ENCODE data around the gene ADAMTSL1. TPM values are rescaled to one million over a fixed set of nuclear protein-coding genes. Genes with fewer than 3 reads are reported as not detected.

Gene ADAMTSL1
- total and polyA plus RNA-seq, 9 of the 15 experiments (the other 6 are each of a cell fraction or from before 2014, with no cell fraction given), result 0.01 TPM; not detected in 8

DNA sequence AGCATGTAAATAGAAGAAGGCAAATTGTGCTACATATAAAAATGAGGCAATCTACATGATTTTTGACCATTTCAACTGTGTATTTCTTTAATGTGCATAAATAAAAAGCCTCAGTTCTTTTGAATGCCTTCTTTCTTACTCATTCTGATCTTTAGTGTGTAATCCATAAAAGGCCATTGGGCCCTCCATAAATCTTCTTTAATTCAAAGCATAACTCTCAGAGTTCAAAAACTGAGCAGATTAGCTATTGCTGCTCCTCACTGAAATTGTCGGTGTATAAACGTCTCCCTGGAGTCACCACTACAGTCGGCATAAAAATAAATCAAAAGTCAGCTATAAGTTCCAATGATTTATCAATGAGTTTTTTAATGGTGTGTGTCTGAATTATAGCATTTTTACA, 45.3 kb upstream of the ADAMTSL1 start:
- 0% methylated on average over 3 of the region's 3 CpGs for WGBS (ENCODE audit: insufficient coverage, low coverage, missing lambda C conversion rate)
- no TSS peak for BruUV-seq (replicated peaks)
- no peaks in the 10 kb centered on the region for H3K9me1 ChIP-seq (ENCODE audit: control insufficient read depth, insufficient read depth, low read length)
- no peaks in the 10 kb centered on the region for H3K36me3 ChIP-seq (ENCODE audit: control insufficient read depth, insufficient read depth, low read length)
- no peak overlapping the region for H2AFZ ChIP-seq (ENCODE audit: low read depth, low read length)
- DNase-seq (ENCODE audit: extremely low read depth in 1 of 4, low spot score in 3 of 4), result no peak
- H3K27me3 ChIP-seq (ENCODE audit: control insufficient read depth in 2 of 2, insufficient read depth in 2 of 2, low read length in 2 of 2), result no peaks in the 10 kb centered on the region
- H3K9me3 ChIP-seq (replicated peaks; ENCODE audit: control insufficient read depth, insufficient read depth, low read depth, low read length), result no peaks in the 10 kb centered on the region
- H3K9ac ChIP-seq (ENCODE audit: insufficient read depth in 1 of 2, low read depth in 2 of 2, low read length in 2 of 2), result no peak overlapping the region
- H4K20me1 ChIP-seq (replicated peaks; ENCODE audit: control insufficient read depth, insufficient read depth, low read length), result no peaks in the 10 kb centered on the region
- no peak for TF ChIP-seq SIN3A (IDR thresholded peaks at IDR 0.05; ENCODE audit: borderline replicate concordance in 2 of 2, control insufficient read depth in 1 of 2, low read depth in 2 of 2, low read length in 2 of 2)
- TF ChIP-seq, protein P1, sequence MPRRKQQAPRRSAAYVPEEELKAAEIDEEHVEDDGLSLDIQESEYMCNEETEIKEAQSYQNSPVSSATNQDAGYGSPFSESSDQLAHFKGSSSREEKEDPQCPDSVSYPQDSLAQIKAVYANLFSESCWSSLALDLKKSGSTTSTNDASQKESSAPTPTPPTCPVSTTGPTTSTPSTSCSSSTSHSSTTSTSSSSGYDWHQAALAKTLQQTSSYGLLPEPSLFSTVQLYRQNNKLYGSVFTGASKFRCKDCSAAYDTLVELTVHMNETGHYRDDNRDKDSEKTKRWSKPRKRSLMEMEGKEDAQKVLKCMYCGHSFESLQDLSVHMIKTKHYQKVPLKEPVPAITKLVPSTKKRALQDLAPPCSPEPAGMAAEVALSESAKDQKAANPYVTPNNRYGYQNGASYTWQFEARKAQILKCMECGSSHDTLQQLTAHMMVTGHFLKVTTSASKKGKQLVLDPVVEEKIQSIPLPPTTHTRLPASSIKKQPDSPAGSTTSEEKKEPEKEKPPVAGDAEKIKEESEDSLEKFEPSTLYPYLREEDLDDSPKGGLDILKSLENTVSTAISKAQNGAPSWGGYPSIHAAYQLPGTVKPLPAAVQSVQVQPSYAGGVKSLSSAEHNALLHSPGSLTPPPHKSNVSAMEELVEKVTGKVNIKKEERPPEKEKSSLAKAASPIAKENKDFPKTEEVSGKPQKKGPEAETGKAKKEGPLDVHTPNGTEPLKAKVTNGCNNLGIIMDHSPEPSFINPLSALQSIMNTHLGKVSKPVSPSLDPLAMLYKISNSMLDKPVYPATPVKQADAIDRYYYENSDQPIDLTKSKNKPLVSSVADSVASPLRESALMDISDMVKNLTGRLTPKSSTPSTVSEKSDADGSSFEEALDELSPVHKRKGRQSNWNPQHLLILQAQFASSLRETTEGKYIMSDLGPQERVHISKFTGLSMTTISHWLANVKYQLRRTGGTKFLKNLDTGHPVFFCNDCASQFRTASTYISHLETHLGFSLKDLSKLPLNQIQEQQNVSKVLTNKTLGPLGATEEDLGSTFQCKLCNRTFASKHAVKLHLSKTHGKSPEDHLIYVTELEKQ (CRISPR knock-in tag; IDR thresholded peaks at IDR 0.05), result no peak
- no peaks in the 10 kb centered on the region for H3K4me1 ChIP-seq (replicated peaks in 1 of 2; ENCODE audit: control insufficient read depth in 2 of 2, insufficient read depth in 2 of 2, low read length in 2 of 2)
- no peaks in the 10 kb centered on the region for H3K79me2 ChIP-seq (ENCODE audit: control insufficient read depth, insufficient read depth, low read length)
- intact Hi-C loops (cut with micrococcal nuclease) (no loop called here), in situ Hi-C loops (cut with MboI) (no loop called here)
- CTCF ChIA-PET (ENCODE audit: low intra/inter-chr PET ratio), result no interaction called here
- H3K4me3 ChIP-seq, result no peak overlapping the region
- no peak overlapping the region for H3K4me2 ChIP-seq (ENCODE audit: insufficient read depth, low read length)
- H3K27ac ChIP-seq (ENCODE audit: extremely low read depth, low read depth, low read length), result no peak overlapping the region
- POLR2A ChIA-PET, result no interaction called here
- no peak for FAIRE-seq
- ATAC-seq, result no peak

Data from K562 (cell line).